Fibroblast of lung (primary cell): Measurements from ENCODE around the gene CFAP58. TPM values are rescaled to one million over a fixed set of nuclear protein-coding genes. Genes with fewer than 3 reads are reported as not detected.
A peak's percentile ranks its signal among the peaks of the same experiment; 100 is the strongest.

Experiments
- DNase-seq, 2 donors: peaks; one replicate each; pipeline versions ENCODE4 v3.0.0 to v3.0.0-alpha.2; 2010; ENCODE audit warnings: low read depth in 2 of 2
- H2AFZ ChIP-seq: 2 replicates; pipeline ENCODE4 v1.5.1; 2012; ENCODE audit warnings: low read length, control low read depth, inconsistent platforms
- H3K27ac ChIP-seq: 2 replicates; pipeline ENCODE4 v1.5.1; 2011; ENCODE audit warnings: low read length, control low read depth; ENCODE audit not compliant: insufficient read depth
- H3K27me3 ChIP-seq: 2 replicates; pipeline ENCODE4 v1.5.1; 2011; ENCODE audit warnings: mild to moderate bottlenecking, low read length; ENCODE audit not compliant: control insufficient read depth, insufficient read depth
- H3K36me3 ChIP-seq: 2 replicates; pipeline ENCODE4 v1.5.1; 2011; ENCODE audit warnings: low read length; ENCODE audit not compliant: control insufficient read depth, insufficient read depth
- H3K4me1 ChIP-seq: 2 replicates; pipeline ENCODE4 v1.5.1; 2011; ENCODE audit warnings: low read length; ENCODE audit not compliant: control insufficient read depth, insufficient read depth; ENCODE audit errors: extremely low read depth
- H3K4me2 ChIP-seq: 2 replicates; pipeline ENCODE4 v1.5.1; 2011; ENCODE audit warnings: low read length, control low read depth; ENCODE audit not compliant: insufficient read depth; ENCODE audit errors: extremely low read depth
- H3K4me3 ChIP-seq, 4 experiments: fragments of 200-600 bp in 1 of 4; sonication (generic) in 1 of 4; replicated peaks in 1 of 4; 2 replicates each; pipeline ENCODE4 v1.5.1; 2011 to 2016; ENCODE audit warnings: low read length in 4 of 4, low read depth in 3 of 4, mild to moderate bottlenecking in 3 of 4, control low read depth in 2 of 4, inconsistent platforms in 1 of 4, mixed read lengths in 1 of 4; ENCODE audit not compliant: insufficient read depth in 1 of 4; ENCODE audit errors: control extremely low read depth in 1 of 4
- H3K79me2 ChIP-seq: 2 replicates; pipeline ENCODE4 v1.5.1; 2012; ENCODE audit warnings: mild to moderate bottlenecking, low read length, inconsistent platforms; ENCODE audit not compliant: control insufficient read depth, insufficient read depth
- H3K9ac ChIP-seq: 2 replicates; pipeline ENCODE4 v1.5.1; 2011; ENCODE audit warnings: mild to moderate bottlenecking, low read length, control low read depth; ENCODE audit not compliant: insufficient read depth
- H3K9me3 ChIP-seq: 2 replicates; pipeline ENCODE4 v1.5.1; 2012; ENCODE audit warnings: low read depth, low read length; ENCODE audit not compliant: control insufficient read depth, insufficient read depth
- H4K20me1 ChIP-seq: 2 replicates; pipeline ENCODE4 v1.5.1; 2011; ENCODE audit warnings: low read length; ENCODE audit not compliant: control insufficient read depth, insufficient read depth; ENCODE audit errors: extremely low read depth
- EZH2 ChIP-seq: IDR thresholded peaks from 2 replicates; pipeline ENCODE4 v1.5.1; 2012; ENCODE audit warnings: low read length, control low read depth, mild to moderate bottlenecking; ENCODE audit errors: missing control alignments
- polyA plus RNA-seq, 2 donors: library from polyadenylated mRNA; depleted of rRNA in 1 of 2; stranded (reverse) in 1 of 2; unstranded in 1 of 2; fragments of >200 nt; gene quantifications; 2 replicates each; pipeline ENCODE4 v1.2.1, GENCODE V29; 2011 to 2012; ENCODE audit warnings: missing spikeins in 1 of 2
- total RNA-seq: library from RNA; depleted of rRNA; stranded (reverse); fragments of >200 nt; gene quantifications from 2 replicates; pipeline ENCODE4 v1.2.1, GENCODE V29; 2014
- TF ChIP-seq, protein P1 (sequence below), 2 donors: IDR thresholded peaks in 1 of 2; conservative IDR thresholded peaks in 1 of 2; 1 replicate in 1 of 2; 2 replicates in 1 of 2; pipeline ENCODE4 v1.5.1; 2011 to 2012; ENCODE audit warnings: low read length in 2 of 2, control low read depth in 1 of 2, inconsistent platforms in 1 of 2, low read depth in 1 of 2, mild to moderate bottlenecking in 1 of 2

The CFAP58 gene
- total and polyA plus RNA-seq, 2 donors (not counting 1 experiment from before 2014, with no cell fraction given), result 0.33 to 0.42 TPM

DNA sequence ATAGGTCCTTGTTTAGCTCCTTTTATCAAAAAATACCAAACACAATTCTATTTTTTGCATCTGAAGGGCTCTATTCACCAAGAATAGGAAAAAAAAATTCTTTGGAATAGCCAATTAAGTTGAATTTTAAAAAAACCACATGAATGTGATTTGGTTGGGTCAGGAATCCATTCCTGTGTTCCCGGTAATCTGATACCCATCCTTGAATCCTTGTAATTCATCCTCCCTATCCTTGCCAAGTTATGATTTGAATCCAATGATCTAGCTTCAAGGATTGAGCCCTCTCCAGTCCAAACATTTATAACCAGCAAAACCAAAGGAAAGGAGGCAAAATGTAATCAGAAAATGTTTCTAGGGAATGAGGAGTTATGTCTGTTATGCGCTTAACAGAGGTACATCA, 86.6 kb downstream of the CFAP58 start:
- H4K20me1 ChIP-seq, result no peaks in the 10 kb centered on the region
- H3K36me3 ChIP-seq, result no peaks in the 10 kb centered on the region
- H3K79me2 ChIP-seq, result no peaks in the 10 kb centered on the region
- H3K27ac ChIP-seq, result no peak overlapping the region
- H3K4me2 ChIP-seq, result no peak overlapping the region
- no peaks in the 10 kb centered on the region for H3K27me3 ChIP-seq
- H3K4me3 ChIP-seq, result no peak overlapping the region
- H3K9ac ChIP-seq, result no peak overlapping the region
- TF ChIP-seq, protein P1, sequence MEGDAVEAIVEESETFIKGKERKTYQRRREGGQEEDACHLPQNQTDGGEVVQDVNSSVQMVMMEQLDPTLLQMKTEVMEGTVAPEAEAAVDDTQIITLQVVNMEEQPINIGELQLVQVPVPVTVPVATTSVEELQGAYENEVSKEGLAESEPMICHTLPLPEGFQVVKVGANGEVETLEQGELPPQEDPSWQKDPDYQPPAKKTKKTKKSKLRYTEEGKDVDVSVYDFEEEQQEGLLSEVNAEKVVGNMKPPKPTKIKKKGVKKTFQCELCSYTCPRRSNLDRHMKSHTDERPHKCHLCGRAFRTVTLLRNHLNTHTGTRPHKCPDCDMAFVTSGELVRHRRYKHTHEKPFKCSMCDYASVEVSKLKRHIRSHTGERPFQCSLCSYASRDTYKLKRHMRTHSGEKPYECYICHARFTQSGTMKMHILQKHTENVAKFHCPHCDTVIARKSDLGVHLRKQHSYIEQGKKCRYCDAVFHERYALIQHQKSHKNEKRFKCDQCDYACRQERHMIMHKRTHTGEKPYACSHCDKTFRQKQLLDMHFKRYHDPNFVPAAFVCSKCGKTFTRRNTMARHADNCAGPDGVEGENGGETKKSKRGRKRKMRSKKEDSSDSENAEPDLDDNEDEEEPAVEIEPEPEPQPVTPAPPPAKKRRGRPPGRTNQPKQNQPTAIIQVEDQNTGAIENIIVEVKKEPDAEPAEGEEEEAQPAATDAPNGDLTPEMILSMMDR (conservative IDR thresholded peaks at IDR 0.05 in 1 of 2, IDR thresholded peaks at IDR 0.05 in 1 of 2; ENCODE audit: low read depth in 1 of 2, low read length in 2 of 2), result no peak
- no peak for TF ChIP-seq EZH2
- peaks cover 6% of the 10 kb centered on the region for H3K4me1 ChIP-seq
- no peak overlapping the region for H2AFZ ChIP-seq
- DNase-seq, result peak; percentile 29 to 76
- no peaks in the 10 kb centered on the region for H3K9me3 ChIP-seq

DNA sequence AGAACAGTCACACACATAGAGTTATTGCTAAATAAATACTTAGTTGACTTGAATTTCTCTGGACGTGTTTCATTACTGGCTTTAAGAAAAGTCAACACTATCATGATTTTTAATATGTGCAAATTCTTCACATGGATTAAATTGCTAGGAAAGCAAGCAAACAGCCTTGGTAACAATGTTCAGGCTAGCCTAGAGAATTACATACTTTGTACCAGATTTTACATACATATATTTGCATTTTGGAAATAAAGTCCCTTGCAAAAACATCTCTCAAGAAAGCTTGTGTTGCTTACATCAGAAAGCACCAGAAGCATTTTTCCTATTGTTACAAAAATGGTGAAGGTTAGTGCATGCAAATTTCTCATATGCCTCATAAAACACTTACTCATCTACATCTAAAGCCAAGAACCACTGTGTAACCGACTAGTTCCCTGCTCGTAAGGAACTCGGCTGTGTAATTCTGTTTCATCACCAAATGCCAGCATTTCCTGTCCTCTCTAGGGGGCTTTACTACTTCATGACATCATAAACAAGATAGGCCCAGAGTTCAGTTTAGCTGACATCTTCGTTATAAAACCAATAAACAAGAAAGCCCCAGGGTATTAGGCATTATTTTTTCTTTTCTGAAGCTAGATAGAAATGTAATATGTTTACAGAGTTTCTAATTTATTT, 87.8 kb downstream of the CFAP58 start:
- no peak overlapping the region for H3K4me3 ChIP-seq
- H3K36me3 ChIP-seq, result no peaks in the 10 kb centered on the region
- no peak overlapping the region for H2AFZ ChIP-seq
- peak; percentile 91 to 99 for DNase-seq
- H3K4me1 ChIP-seq, result peaks cover 8% of the 10 kb centered on the region
- H3K79me2 ChIP-seq, result no peaks in the 10 kb centered on the region
- no peaks in the 10 kb centered on the region for H3K9me3 ChIP-seq
- no peak for TF ChIP-seq EZH2
- TF ChIP-seq, protein P1 (conservative IDR thresholded peaks at IDR 0.05 in 1 of 2, IDR thresholded peaks at IDR 0.05 in 1 of 2; ENCODE audit: low read depth in 1 of 2, low read length in 2 of 2), result no peak
- H4K20me1 ChIP-seq, result no peaks in the 10 kb centered on the region
- H3K9ac ChIP-seq, result no peak overlapping the region
- no peak overlapping the region for H3K27ac ChIP-seq
- no peaks in the 10 kb centered on the region for H3K27me3 ChIP-seq
- H3K4me2 ChIP-seq, result no peak overlapping the region

DNA sequence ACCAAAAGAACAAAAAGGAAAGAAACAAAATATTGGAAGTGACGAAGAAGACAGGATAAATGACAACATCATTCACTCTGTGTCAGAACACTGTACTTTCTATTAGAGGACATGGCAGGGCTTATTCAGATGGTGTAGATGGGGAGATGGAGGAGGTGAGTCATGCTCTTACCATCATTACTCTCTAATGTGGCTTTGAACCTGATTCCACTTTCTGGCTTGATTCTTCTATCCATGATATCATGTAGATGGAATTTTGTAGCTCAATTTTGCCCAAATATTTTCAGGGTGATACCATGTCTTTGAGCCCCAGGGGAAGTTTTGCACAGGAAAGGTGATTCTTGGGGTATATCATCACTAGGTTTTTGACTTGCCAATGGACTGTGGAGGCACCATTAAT, 91.7 kb downstream of the CFAP58 start:
- peak; percentile 34 to 95 for DNase-seq
- Histone ChIP-seq H3K4me2 (no peak overlapping the region), H3K36me3 (no peaks in the 10 kb centered on the region), H3K4me3 (no peak overlapping the region), H3K79me2 (no peaks in the 10 kb centered on the region), H3K9me3 (no peaks in the 10 kb centered on the region), H2AFZ (no peak overlapping the region), H3K9ac (no peak overlapping the region), H4K20me1 (no peaks in the 10 kb centered on the region), H3K27me3 (no peaks in the 10 kb centered on the region), H3K4me1 (peaks cover 6% of the 10 kb centered on the region), H3K27ac (no peak overlapping the region)
- TF ChIP-seq EZH2, result no peak
- TF ChIP-seq, protein P1 (conservative IDR thresholded peaks at IDR 0.05 in 1 of 2, IDR thresholded peaks at IDR 0.05 in 1 of 2; ENCODE audit: low read depth in 1 of 2, low read length in 2 of 2), result no peak
